ENCODE data around the gene NKAIN2.

Gene NKAIN2

GRCh38 chr6:123802697-123803503, 765 bp upstream of the NKAIN2 start:
- TF ChIP-seq, protein P1, sequence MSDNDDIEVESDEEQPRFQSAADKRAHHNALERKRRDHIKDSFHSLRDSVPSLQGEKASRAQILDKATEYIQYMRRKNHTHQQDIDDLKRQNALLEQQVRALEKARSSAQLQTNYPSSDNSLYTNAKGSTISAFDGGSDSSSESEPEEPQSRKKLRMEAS (IDR thresholded peaks at IDR 0.05; ENCODE audit: low read depth, low read length), result peak; percentile 30; the same call in 1 of the 2 replicates
- peak; percentile 93 for TF ChIP-seq CTCF (IDR thresholded peaks at IDR 0.05; ENCODE audit: low read depth, low read length)
- no peak for TF ChIP-seq MYC (IDR thresholded peaks at IDR 0.05; ENCODE audit: low read depth, low read length)
- peak; percentile 67 for DNase-seq (ENCODE audit: low read depth)
- H3K4me3 ChIP-seq (ENCODE audit: low read depth, low read length), result no peak overlapping the region

DNA sequence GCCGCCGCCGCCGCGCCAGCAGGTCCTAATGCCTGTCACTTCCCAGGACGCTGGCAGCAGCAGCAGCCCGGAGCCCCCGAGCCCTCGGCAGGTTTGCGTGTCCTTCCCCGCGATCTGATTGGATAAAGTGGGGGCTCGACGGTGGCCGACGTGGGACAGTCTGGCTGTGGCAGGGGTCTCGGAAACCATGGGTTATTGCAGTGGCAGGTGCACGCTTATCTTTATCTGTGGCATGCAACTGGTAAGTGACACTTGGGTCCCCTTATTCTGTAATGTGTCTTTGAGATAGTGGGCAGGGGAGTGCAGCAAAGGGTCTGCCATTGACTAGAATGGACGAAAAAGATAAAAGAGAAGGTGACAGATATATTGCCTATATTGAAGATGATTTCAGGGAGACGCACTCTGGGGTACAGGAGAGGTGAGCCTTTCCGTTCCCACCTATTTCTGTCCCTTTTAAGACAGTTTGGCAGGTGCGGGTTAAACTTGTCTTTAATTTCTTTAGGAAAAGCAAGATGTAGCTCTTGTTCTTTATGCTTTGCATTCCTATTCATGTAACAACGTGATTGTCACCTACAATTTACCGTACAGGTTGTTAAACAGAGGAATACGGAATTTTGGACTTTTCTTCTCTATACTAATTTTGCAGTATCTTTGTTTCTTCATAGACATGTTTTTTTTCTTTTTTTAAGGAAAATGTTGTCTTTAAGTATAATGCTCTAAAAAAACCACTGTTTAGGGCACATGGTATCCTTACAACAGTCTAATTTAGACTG, 535 bp downstream of the NKAIN2 start:
- H3K4me3 ChIP-seq (ENCODE audit: low read depth, low read length), result no peak overlapping the region
- no peak for TF ChIP-seq POLR2A (IDR thresholded peaks at IDR 0.05; ENCODE audit: extremely low read depth, insufficient read length)
- TF ChIP-seq, protein P1 (IDR thresholded peaks at IDR 0.05; ENCODE audit: low read depth, low read length), result no peak
- no peak for TF ChIP-seq CTCF (IDR thresholded peaks at IDR 0.05; ENCODE audit: low read depth, low read length)
- no peak for TF ChIP-seq MYC (IDR thresholded peaks at IDR 0.05; ENCODE audit: low read depth, low read length)
- DNase-seq (ENCODE audit: low read depth), result no peak

DNA sequence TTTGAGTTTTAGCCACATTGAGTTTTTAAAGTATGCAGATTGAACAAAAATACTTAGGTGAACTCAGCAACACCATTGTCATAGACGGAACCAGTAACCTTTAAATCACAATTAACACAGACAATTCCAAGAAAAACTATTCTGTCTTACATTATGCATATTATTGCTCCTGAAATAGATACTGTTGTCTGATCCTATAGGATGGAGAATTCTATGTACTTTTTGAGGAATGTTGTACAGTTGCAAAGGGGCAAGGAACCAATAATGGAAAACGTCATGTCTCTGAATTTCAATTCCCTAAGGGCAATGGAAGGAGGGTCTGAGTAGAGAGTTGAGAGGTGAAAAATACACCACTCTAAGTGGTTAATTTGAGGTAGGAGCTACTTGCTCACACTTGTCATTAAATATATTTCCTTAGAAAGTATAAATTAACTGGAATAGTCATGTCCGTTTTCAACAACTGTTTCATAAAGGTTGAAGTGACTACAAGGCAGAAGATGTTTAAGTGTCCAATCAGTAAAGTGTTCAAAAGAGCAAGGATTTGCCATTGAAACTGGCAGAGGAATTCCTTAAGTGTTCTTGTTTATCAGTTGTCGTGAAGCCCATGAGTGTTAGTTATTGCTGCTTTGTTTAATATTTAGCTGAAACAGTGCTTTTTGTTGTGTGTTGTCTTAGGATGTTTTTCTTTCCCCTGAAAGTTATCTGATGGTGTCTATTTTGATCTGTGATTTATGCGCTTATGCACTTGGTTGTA, 1.3 kb downstream of the NKAIN2 start:
- no peak overlapping the region for H3K4me3 ChIP-seq (ENCODE audit: low read depth, low read length)
- no peak for TF ChIP-seq MYC (IDR thresholded peaks at IDR 0.05; ENCODE audit: low read depth, low read length)
- TF ChIP-seq, protein P1 (IDR thresholded peaks at IDR 0.05; ENCODE audit: low read depth, low read length), result no peak
- TF ChIP-seq POLR2A (IDR thresholded peaks at IDR 0.05; ENCODE audit: extremely low read depth, insufficient read length), result no peak
- no peak for TF ChIP-seq CTCF (IDR thresholded peaks at IDR 0.05; ENCODE audit: low read depth, low read length)
- DNase-seq (ENCODE audit: low read depth), result no peak

DNA sequence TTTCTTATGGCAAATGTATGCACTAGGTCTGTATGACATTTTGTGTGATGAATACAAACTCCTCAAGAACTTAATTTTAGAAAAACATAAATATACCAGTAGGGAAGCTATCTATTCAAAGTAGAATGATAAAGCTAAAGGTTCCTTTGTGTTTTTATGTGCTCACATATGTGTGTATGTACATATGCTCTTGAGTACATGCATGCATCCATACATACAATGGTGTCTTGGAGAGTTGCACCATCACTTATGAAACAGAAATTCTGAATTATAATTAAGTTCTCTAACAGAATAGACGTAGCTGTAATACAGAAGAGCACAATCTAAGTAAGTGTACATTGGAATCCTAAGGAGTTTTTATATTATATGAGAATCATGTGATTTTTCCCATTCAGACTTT, 2.3 kb downstream of the NKAIN2 start:
- no peak overlapping the region for H3K4me3 ChIP-seq (ENCODE audit: low read depth, low read length)
- TF ChIP-seq, protein P1 (IDR thresholded peaks at IDR 0.05; ENCODE audit: low read depth, low read length), result no peak
- no peak for TF ChIP-seq MYC (IDR thresholded peaks at IDR 0.05; ENCODE audit: low read depth, low read length)
- no peak for TF ChIP-seq POLR2A (IDR thresholded peaks at IDR 0.05; ENCODE audit: extremely low read depth, insufficient read length)
- no peak for TF ChIP-seq CTCF (IDR thresholded peaks at IDR 0.05; ENCODE audit: low read depth, low read length)
- no peak for DNase-seq (ENCODE audit: low read depth)

- no peak overlapping the region for H3K4me3 ChIP-seq (ENCODE audit: low read depth, low read length)
- TF ChIP-seq POLR2A (IDR thresholded peaks at IDR 0.05; ENCODE audit: extremely low read depth, insufficient read length) (no peak), CTCF (IDR thresholded peaks at IDR 0.05; ENCODE audit: low read depth, low read length) (no peak), MYC (IDR thresholded peaks at IDR 0.05; ENCODE audit: low read depth, low read length) (no peak)
- TF ChIP-seq, protein P1 (IDR thresholded peaks at IDR 0.05; ENCODE audit: low read depth, low read length), result no peak
- DNase-seq (ENCODE audit: low read depth), result no peak
Observed at GRCh38 chr6:123806561-123806960, 2.9 kb downstream of the NKAIN2 start.
